OCI-LY3 (cell line): ENCODE measurements around the gene TIPARP.

Experiments
- H2AFZ ChIP-seq: fragments of 200-600, 300-600 bp; shearing (Covaris generic); 2 replicates; pipeline ENCODE4 v1.6.0; 2014; ENCODE audit warnings: antibody characterized with exemption, low read depth, low read length
- H3K27ac ChIP-seq: fragments of 200-600, 300-600 bp; sonication (generic); 2 replicates; pipeline ENCODE4 v1.5.1; 2014; ENCODE audit warnings: mild to moderate bottlenecking, low read length, moderate library complexity, mixed read lengths
- H3K27me3 ChIP-seq: fragments of 200-600, 300-600 bp; sonication (generic); 2 replicates; pipeline ENCODE4 v1.6.1; 2014; ENCODE audit warnings: low read depth, low read length, mixed read lengths
- H3K36me3 ChIP-seq: fragments of 200-600, 300-600 bp; sonication (generic); replicated peaks from 2 replicates; pipeline ENCODE3; 2014; ENCODE audit warnings: low read depth, low read length, mixed read lengths
- H3K4me1 ChIP-seq: fragments of 300-600, 200-600 bp; sonication (generic); 2 replicates; pipeline ENCODE4 v1.6.1; 2014; ENCODE audit warnings: low read length, mixed read lengths
- H3K4me2 ChIP-seq: fragments of 200-600, 300-600 bp; sonication (generic); 2 replicates; pipeline ENCODE4 v1.6.1; 2014; ENCODE audit warnings: low read length, mixed read lengths
- H3K4me3 ChIP-seq: fragments of 300-600, 200-600 bp; sonication (generic); 2 replicates; pipeline ENCODE4 v1.5.1; 2014; ENCODE audit warnings: antibody characterized with exemption, mild to moderate bottlenecking, low read length, moderate library complexity
- H3K79me2 ChIP-seq: fragments of 300-600, 200-600 bp; shearing (Covaris generic); 2 replicates; pipeline ENCODE4 v1.6.1; 2014; ENCODE audit warnings: mild to moderate bottlenecking, low read length, mixed read lengths
- H3K9ac ChIP-seq: fragments of 300-600, 200-600 bp; shearing (Covaris generic); 2 replicates; pipeline ENCODE4 v1.6.0; 2014; ENCODE audit warnings: mild to moderate bottlenecking, low read length, moderate library complexity
- H3K9me3 ChIP-seq: fragments of 200-600, 300-600 bp; shearing (Covaris generic); 2 replicates; pipeline ENCODE4 v1.6.1; 2014; ENCODE audit warnings: low read length, mixed read lengths; ENCODE audit not compliant: insufficient read depth
- H4K20me1 ChIP-seq: fragments of 200-600, 300-600 bp; sonication (generic); 2 replicates; pipeline ENCODE4 v1.6.1; 2016; ENCODE audit warnings: low read length, mixed read lengths; ENCODE audit not compliant: insufficient read depth
- CTCF ChIP-seq: fragments of 200-600, 300-600 bp; sonication (generic); IDR thresholded peaks from 2 replicates; pipeline ENCODE4 v1.5.1; 2014; ENCODE audit warnings: antibody characterized with exemption, low read length, low read depth
- EZH2phosphoT487 ChIP-seq: fragments of 200-600 bp; shearing (Covaris generic); IDR thresholded peaks from 2 replicates; pipeline ENCODE4 v1.6.1; 2018; ENCODE audit warnings: antibody characterized with exemption, mixed run types, low read depth

Gene TIPARP

GRCh38 chr3:156665291-156665690 lies 9.1 kb upstream of the TIPARP start:
- Histone ChIP-seq H3K27ac (no peak overlapping the region), H2AFZ (no peak overlapping the region), H3K36me3 (no peaks in the 10 kb centered on the region), H3K4me3 (no peak overlapping the region), H3K4me1 (peaks cover 18% of the 10 kb centered on the region), H3K9me3 (no peaks in the 10 kb centered on the region), H3K27me3 (no peaks in the 10 kb centered on the region), H3K9ac (no peak overlapping the region), H3K79me2 (no peaks in the 10 kb centered on the region), H4K20me1 (no peaks in the 10 kb centered on the region), H3K4me2 (no peak overlapping the region)
- no peak for TF ChIP-seq EZH2phosphoT487
- no peak for TF ChIP-seq CTCF

GRCh38 chr3:156666073-156666472 lies 8.3 kb upstream of the TIPARP start:
- peaks cover 16% of the 10 kb centered on the region for H3K4me1 ChIP-seq
- no peaks in the 10 kb centered on the region for H3K27me3 ChIP-seq
- TF ChIP-seq EZH2phosphoT487 (no peak), CTCF (no peak)
- H2AFZ ChIP-seq: no peak overlapping the region
- H3K4me3 ChIP-seq: no peak overlapping the region
- no peak overlapping the region for H3K9ac ChIP-seq
- no peaks in the 10 kb centered on the region for H3K36me3 ChIP-seq
- no peaks in the 10 kb centered on the region for H4K20me1 ChIP-seq
- H3K9me3 ChIP-seq: no peaks in the 10 kb centered on the region
- H3K4me2 ChIP-seq: no peak overlapping the region
- no peaks in the 10 kb centered on the region for H3K79me2 ChIP-seq
- no peak overlapping the region for H3K27ac ChIP-seq

GRCh38 chr3:156668073-156668763 lies 6.2 kb upstream of the TIPARP start:
- H4K20me1 ChIP-seq: no peaks in the 10 kb centered on the region
- no peaks in the 10 kb centered on the region for H3K79me2 ChIP-seq
- no peaks in the 10 kb centered on the region for H3K27me3 ChIP-seq
- TF ChIP-seq EZH2phosphoT487 (no peak), CTCF (no peak)
- H3K4me1 ChIP-seq: peaks cover 9% of the 10 kb centered on the region
- no peak overlapping the region for H3K27ac ChIP-seq
- no peak overlapping the region for H3K9ac ChIP-seq
- H3K36me3 ChIP-seq: no peaks in the 10 kb centered on the region
- H3K4me2 ChIP-seq: no peak overlapping the region
- H3K4me3 ChIP-seq: no peak overlapping the region
- H3K9me3 ChIP-seq: no peaks in the 10 kb centered on the region
- no peak overlapping the region for H2AFZ ChIP-seq

- H3K9me3 ChIP-seq: no peaks in the 10 kb centered on the region
- no peak overlapping the region for H3K27ac ChIP-seq
- H3K27me3 ChIP-seq: no peaks in the 10 kb centered on the region
- TF ChIP-seq EZH2phosphoT487 (no peak), CTCF (no peak)
- H3K4me3 ChIP-seq: no peak overlapping the region
- H4K20me1 ChIP-seq: no peaks in the 10 kb centered on the region
- no peaks in the 10 kb centered on the region for H3K36me3 ChIP-seq
- no peak overlapping the region for H2AFZ ChIP-seq
- peaks cover 6% of the 10 kb centered on the region for H3K79me2 ChIP-seq
- peaks cover 5% of the 10 kb centered on the region for H3K4me1 ChIP-seq
- no peak overlapping the region for H3K4me2 ChIP-seq
- no peak overlapping the region for H3K9ac ChIP-seq
Measured at GRCh38 chr3:156670077-156670476, 4.3 kb upstream of the TIPARP start.
